Stimulated activated naive CD8-positive, alpha-beta T cell treated with anti-CD3 and anti-CD28 coated beads, Interleukin-15, Interleukin-2, amounts not matched to agents 100 ng/mL and 50 ng/mL, for 24 hours (primary cell): ENCODE measurements around the gene CNTROB.
"Not testable (repeated sequence)": the region's sequence is repeated elsewhere in the genome, so short reads cannot be mapped to it uniquely, and the experiment has no call there.

Experiments used
- H3K27ac Mint-ChIP-seq: one replicate; pipeline ENCODE4 v1.8.0; 2021; ENCODE audit warnings: mild to moderate bottlenecking, mixed read lengths
- H3K27me3 Mint-ChIP-seq: one replicate; pipeline ENCODE4 v1.8.0; 2021; ENCODE audit warnings: mixed read lengths
- H3K36me3 Mint-ChIP-seq: one replicate; pipeline ENCODE4 v1.8.0; 2021; ENCODE audit warnings: low read depth, mixed read lengths
- H3K4me1 Mint-ChIP-seq: one replicate; pipeline ENCODE4 v1.8.0; 2021; ENCODE audit warnings: low read depth, mixed read lengths
- H3K4me3 Mint-ChIP-seq: one replicate; pipeline ENCODE4 v1.8.0; 2021; ENCODE audit warnings: mild to moderate bottlenecking, mixed read lengths
- H3K9me3 Mint-ChIP-seq: one replicate; pipeline ENCODE4 v1.8.0; 2021; ENCODE audit warnings: mixed read lengths

The CNTROB gene

GRCh38 chr17:7947651-7948050 is 15.6 kb downstream of the CNTROB start:
- H3K9me3 Mint-ChIP-seq = no peaks in the 10 kb centered on the region
- H3K27ac Mint-ChIP-seq = peak overlapping the region; percentile 54
- no peak overlapping the region for H3K4me3 Mint-ChIP-seq
- peaks cover 74% of the 10 kb centered on the region for H3K36me3 Mint-ChIP-seq
- no peaks in the 10 kb centered on the region for H3K27me3 Mint-ChIP-seq
- peaks cover 19% of the 10 kb centered on the region for H3K4me1 Mint-ChIP-seq

- Mint-ChIP-seq H3K4me3 (no peak overlapping the region), H3K27ac (no peak overlapping the region), H3K27me3 (no peaks in the 10 kb centered on the region), H3K4me1 (peaks cover 19% of the 10 kb centered on the region), H3K36me3 (peaks cover 47% of the 10 kb centered on the region), H3K9me3 (no peaks in the 10 kb centered on the region)
Observed at GRCh38 chr17:7950578-7950977, 18.6 kb downstream of the CNTROB start.

GRCh38 chr17:7951143-7951792 is 19.3 kb downstream of the CNTROB start:
- Mint-ChIP-seq H3K36me3 (peaks cover 40% of the 10 kb centered on the region), H3K27ac (peak overlapping the region; percentile 62), H3K4me1 (peaks cover 19% of the 10 kb centered on the region), H3K4me3 (peak overlapping the region; percentile 2), H3K27me3 (no peaks in the 10 kb centered on the region), H3K9me3 (no peaks in the 10 kb centered on the region)

- H3K4me3 Mint-ChIP-seq, H3K27me3 Mint-ChIP-seq, H3K9me3 Mint-ChIP-seq, H3K27ac Mint-ChIP-seq: not testable (repeated sequence)
- H3K36me3 Mint-ChIP-seq = peaks cover 24% of the 10 kb centered on the region
- H3K4me1 Mint-ChIP-seq = peaks cover 19% of the 10 kb centered on the region
Observed at GRCh38 chr17:7953266-7953665, 21.3 kb downstream of the CNTROB start.

- H3K4me3 Mint-ChIP-seq = no peak overlapping the region
- peaks cover 12% of the 10 kb centered on the region for H3K4me1 Mint-ChIP-seq
- H3K9me3 Mint-ChIP-seq = no peaks in the 10 kb centered on the region
- no peaks in the 10 kb centered on the region for H3K27me3 Mint-ChIP-seq
- no peak overlapping the region for H3K27ac Mint-ChIP-seq
- peaks cover under 1% of the 10 kb centered on the region for H3K36me3 Mint-ChIP-seq
Observed at GRCh38 chr17:7955414-7956227, 23.6 kb downstream of the CNTROB start.

- Mint-ChIP-seq H3K36me3 (no peaks in the 10 kb centered on the region), H3K27me3 (peaks cover under 1% of the 10 kb centered on the region), H3K4me3 (no peak overlapping the region), H3K9me3 (no peaks in the 10 kb centered on the region), H3K27ac (no peak overlapping the region), H3K4me1 (peaks cover 7% of the 10 kb centered on the region)
Observed at GRCh38 chr17:7956228-7956965, 24.4 kb downstream of the CNTROB start.

GRCh38 chr17:7959503-7960253 is 27.7 kb downstream of the CNTROB start:
- no peak overlapping the region for H3K27ac Mint-ChIP-seq
- H3K36me3 Mint-ChIP-seq = no peaks in the 10 kb centered on the region
- no peaks in the 10 kb centered on the region for H3K9me3 Mint-ChIP-seq
- H3K4me1 Mint-ChIP-seq = no peaks in the 10 kb centered on the region
- H3K4me3 Mint-ChIP-seq = no peak overlapping the region
- peaks cover 9% of the 10 kb centered on the region for H3K27me3 Mint-ChIP-seq

GRCh38 chr17:7961421-7961820 is 29.4 kb downstream of the CNTROB start:
- H3K27ac Mint-ChIP-seq = no peak overlapping the region
- no peaks in the 10 kb centered on the region for H3K4me1 Mint-ChIP-seq

GRCh38 chr17:7967751-7968150 is 35.7 kb downstream of the CNTROB start:
- no peaks in the 10 kb centered on the region for H3K9me3 Mint-ChIP-seq
- H3K27ac Mint-ChIP-seq = no peak overlapping the region
- no peaks in the 10 kb centered on the region for H3K4me1 Mint-ChIP-seq

More at GRCh38 chr17:7961421-7961820, 29.4 kb downstream of the CNTROB start:
- H3K36me3 Mint-ChIP-seq = no peaks in the 10 kb centered on the region
- H3K4me3 Mint-ChIP-seq = no peak overlapping the region
- no peaks in the 10 kb centered on the region for H3K9me3 Mint-ChIP-seq
- peaks cover 9% of the 10 kb centered on the region for H3K27me3 Mint-ChIP-seq

GRCh38 chr17:7969433-7969832 is 37.4 kb downstream of the CNTROB start:
- H3K36me3 Mint-ChIP-seq = peaks cover 2% of the 10 kb centered on the region
- no peak overlapping the region for H3K4me3 Mint-ChIP-seq

More at GRCh38 chr17:7967751-7968150, 35.7 kb downstream of the CNTROB start:
- H3K27me3 Mint-ChIP-seq = peaks cover 3% of the 10 kb centered on the region
- no peak overlapping the region for H3K4me3 Mint-ChIP-seq
- H3K36me3 Mint-ChIP-seq = no peaks in the 10 kb centered on the region

GRCh38 chr17:7971651-7972050 is 39.6 kb downstream of the CNTROB start:
- Mint-ChIP-seq H3K27me3 (peaks cover 7% of the 10 kb centered on the region), H3K4me3 (no peak overlapping the region), H3K4me1 (no peaks in the 10 kb centered on the region), H3K36me3 (peaks cover 10% of the 10 kb centered on the region), H3K27ac (no peak overlapping the region), H3K9me3 (peaks cover 13% of the 10 kb centered on the region)

More at GRCh38 chr17:7969433-7969832, 37.4 kb downstream of the CNTROB start:
- Mint-ChIP-seq H3K27me3 (peaks cover 3% of the 10 kb centered on the region), H3K9me3 (peaks cover 4% of the 10 kb centered on the region), H3K4me1 (no peaks in the 10 kb centered on the region), H3K27ac (no peak overlapping the region)

- H3K4me1 Mint-ChIP-seq = no peaks in the 10 kb centered on the region
- H3K9me3 Mint-ChIP-seq = peaks cover 13% of the 10 kb centered on the region
- peaks cover 7% of the 10 kb centered on the region for H3K27me3 Mint-ChIP-seq
- peaks cover 10% of the 10 kb centered on the region for H3K36me3 Mint-ChIP-seq
- H3K4me3 Mint-ChIP-seq = no peak overlapping the region
- no peak overlapping the region for H3K27ac Mint-ChIP-seq
Observed at GRCh38 chr17:7972131-7972785, 40.3 kb downstream of the CNTROB start.

- Mint-ChIP-seq H3K36me3 (peaks cover 10% of the 10 kb centered on the region), H3K27me3 (peaks cover 11% of the 10 kb centered on the region), H3K27ac (no peak overlapping the region), H3K4me3 (no peak overlapping the region), H3K4me1 (no peaks in the 10 kb centered on the region), H3K9me3 (peaks cover 13% of the 10 kb centered on the region)
Observed at GRCh38 chr17:7974638-7975131, 42.7 kb downstream of the CNTROB start.

- no peak overlapping the region for H3K4me3 Mint-ChIP-seq
- peaks cover 10% of the 10 kb centered on the region for H3K36me3 Mint-ChIP-seq
- H3K27me3 Mint-ChIP-seq = peaks cover 9% of the 10 kb centered on the region
- H3K27ac Mint-ChIP-seq = no peak overlapping the region
- H3K4me1 Mint-ChIP-seq = no peaks in the 10 kb centered on the region
- peaks cover 13% of the 10 kb centered on the region for H3K9me3 Mint-ChIP-seq
Observed at GRCh38 chr17:7977039-7977438, 45.0 kb downstream of the CNTROB start.
